Breast epithelium (tissue), 3 donors: ENCODE measurements around the gene NTRK2.

Source experiments
- CTCF ChIP-seq, 3 donors: fragments of 450-650 bp; IDR thresholded peaks; one replicate each; pipeline ENCODE4 v1.5.1; 2016 to 2017; ENCODE audit warnings: antibody characterized with exemption in 3 of 3, mild to moderate bottlenecking in 3 of 3, moderate library complexity in 3 of 3
- POLR2A ChIP-seq: fragments of 450-650 bp; IDR thresholded peaks from one replicate; pipeline ENCODE4 v1.6.1; 2016; ENCODE audit warnings: antibody characterized with exemption, mild to moderate bottlenecking, moderate library complexity

GRCh38 chr9:84779883-84780282 lies 110.4 kb downstream of the NTRK2 start:
- TF ChIP-seq CTCF (IDR thresholded peaks at IDR 0.05) (no peak), POLR2A (no peak)
